Bronchus fibroblast of lung (primary cell): ENCODE data around the gene ACBD6. TPM values are rescaled to one million over a fixed set of nuclear protein-coding genes. Genes with fewer than 3 reads are reported as not detected.

ENCODE experiments used
- total RNA-seq: library from RNA; depleted of rRNA; stranded (reverse); fragments of >200 nt; gene quantifications from 2 replicates; pipeline ENCODE4 v1.2.3, GENCODE V29; 2015

Gene ACBD6, protein sequence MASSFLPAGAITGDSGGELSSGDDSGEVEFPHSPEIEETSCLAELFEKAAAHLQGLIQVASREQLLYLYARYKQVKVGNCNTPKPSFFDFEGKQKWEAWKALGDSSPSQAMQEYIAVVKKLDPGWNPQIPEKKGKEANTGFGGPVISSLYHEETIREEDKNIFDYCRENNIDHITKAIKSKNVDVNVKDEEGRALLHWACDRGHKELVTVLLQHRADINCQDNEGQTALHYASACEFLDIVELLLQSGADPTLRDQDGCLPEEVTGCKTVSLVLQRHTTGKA
- 57.5 and 57.7 TPM in 2 replicates for total RNA-seq

DNA sequence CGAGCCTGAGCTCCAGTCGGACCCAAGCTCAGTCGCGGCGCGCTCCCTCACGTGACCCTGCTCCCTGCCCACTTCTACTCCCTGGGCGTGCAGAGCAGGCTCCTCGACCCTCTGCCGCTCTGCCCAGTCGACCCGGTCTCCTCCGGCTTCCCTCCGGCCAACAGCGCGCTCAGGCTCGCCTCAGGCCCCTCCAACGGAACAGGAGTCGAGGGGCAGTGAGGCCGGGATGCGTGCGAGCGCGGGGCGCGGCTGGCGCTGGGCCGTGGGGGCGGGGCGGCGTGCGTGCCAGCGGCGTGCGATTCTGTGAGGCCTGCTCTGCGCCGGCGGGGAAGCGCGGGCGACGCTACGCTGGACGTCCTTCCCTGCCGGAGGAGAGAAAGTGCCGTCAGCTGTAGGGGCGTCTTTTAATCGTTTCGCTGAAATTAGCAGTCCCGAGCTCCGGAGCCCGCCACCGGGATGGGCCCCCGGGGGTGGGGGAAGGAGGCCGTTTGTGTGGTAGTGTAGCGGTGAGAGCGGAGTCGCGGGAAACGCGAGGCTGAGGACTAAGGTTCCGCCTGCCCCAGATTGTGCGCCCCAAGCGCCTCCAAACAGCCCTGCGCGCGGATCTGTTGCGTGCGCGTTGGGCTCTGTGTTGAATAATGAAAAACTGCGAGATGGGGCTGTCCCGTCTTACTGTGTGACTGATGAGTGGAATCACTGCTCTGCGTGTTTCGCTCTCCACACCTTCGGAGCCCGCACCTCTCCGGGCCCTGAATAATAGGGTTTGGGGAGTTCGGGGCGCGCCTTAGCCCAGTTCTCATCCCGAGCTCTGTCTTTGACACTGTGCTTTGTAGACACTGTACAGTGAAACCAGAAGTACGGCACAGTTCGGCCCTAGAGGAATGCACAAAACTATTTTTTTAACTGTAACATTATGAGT is at the start of gene ACBD6:
Gene ACBD6 (minus strand): TSS at position 217 of the 919 bp plus-strand sequence. CDS start 311 bp downstream, outside the sequence.

Other genes with a start within 250 kb of the ACBD6 start
- gene OVAAL, start 56.4 kb upstream of the ACBD6 start, total RNA-seq = not detected in 2 replicates
- 10.3 and 11.8 TPM in 2 replicates for gene XPR1, start 129.4 kb upstream of the ACBD6 start, total RNA-seq